Loucy (cell line): Measurements from ENCODE around the gene GCLC.

Source experiments
- CTCF ChIP-seq: fragments of 200-600 bp; sonication (generic); conservative IDR thresholded peaks from 2 replicates; pipeline ENCODE4 v1.5.1; 2014; ENCODE audit warnings: mild to moderate bottlenecking, antibody characterized with exemption, low read length
- EZH2phosphoT487 ChIP-seq: fragments of 200-600 bp; IDR thresholded peaks from 2 replicates; pipeline ENCODE4 v1.6.1; 2018; ENCODE audit warnings: antibody characterized with exemption, mild to moderate bottlenecking, moderate library complexity, borderline replicate concordance

DNA sequence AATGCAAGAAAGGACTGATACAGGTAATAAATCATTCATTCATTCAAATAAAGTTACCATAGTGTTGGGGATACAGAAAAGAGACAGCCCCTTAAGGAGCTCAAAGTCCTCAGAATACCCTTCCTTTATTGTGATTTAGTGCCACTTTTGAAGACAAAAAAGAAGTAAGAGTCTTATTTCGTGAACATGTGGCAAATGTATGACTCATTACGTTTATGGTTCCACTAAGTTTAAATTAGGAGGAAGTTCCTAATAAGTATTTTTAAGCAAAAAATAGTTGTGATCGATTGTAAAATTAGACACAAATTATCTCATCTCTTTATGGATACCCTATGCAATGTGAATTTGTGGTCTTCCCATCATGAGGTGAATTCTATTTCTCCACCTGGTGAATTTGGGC, 38.5 kb upstream of the GCLC start:
- no peak for TF ChIP-seq CTCF
- no peak for TF ChIP-seq EZH2phosphoT487
